IMR-90 (cell line): ENCODE results near the gene NOL9. TPM values are rescaled to one million over a fixed set of nuclear protein-coding genes. Genes with fewer than 3 reads are reported as not detected.

ENCODE experiments used
- ATAC-seq: fragments of 200-7000 bp; cut with Tn5 transposase; 2 replicates; pipeline ENCODE4 v1.9.1; 2020; ENCODE audit warnings: low read depth, mild to moderate bottlenecking, moderate library complexity
- BruUV-seq: library from RNA; stranded (reverse); fragments of 400-500 nt; replicated peaks from 2 replicates; lab custom pipeline; 2021; lab: Mats Ljungman, UMichigan
- CTCF ChIA-PET: fragments of 300-600 bp; formaldehyde crosslinking; extraction: SDS; loops from one replicate; lab custom pipeline; 2021; ENCODE audit warnings: antibody characterized with exemption; lab: Yijun Ruan, JAX
- POLR2A ChIA-PET: fragments of 300-600 bp; sonication (Branson Sonifier 250); formaldehyde crosslinking; loops from one replicate; lab custom pipeline; 2022; ENCODE audit warnings: antibody characterized with exemption; ENCODE audit not compliant: unreplicated experiment; lab: Charles Lee
- DNase-seq: peaks from one replicate; pipeline ENCODE4 v3.0.0; 2013
- H2AFZ ChIP-seq: replicated peaks from 2 replicates; pipeline ENCODE3; 2013; ENCODE audit warnings: low read length, mild to moderate bottlenecking; ENCODE audit not compliant: poor library complexity
- H2AK5ac ChIP-seq: 2 replicates; pipeline ENCODE4 v1.6.1; 2013; ENCODE audit warnings: low read depth, low read length, inconsistent platforms
- H2AK9ac ChIP-seq: replicated peaks from 2 replicates; pipeline ENCODE3; 2013; ENCODE audit warnings: mild to moderate bottlenecking, low read depth, low read length, moderate library complexity; ENCODE audit not compliant: poor library complexity
- H2BK120ac ChIP-seq: 2 replicates; pipeline ENCODE4 v1.6.1; 2013; ENCODE audit warnings: low read depth, low read length, inconsistent platforms
- H2BK15ac ChIP-seq: 3 replicates; pipeline ENCODE4 v1.6.1; 2013; ENCODE audit warnings: low read depth, low read length, inconsistent platforms
- H2BK20ac ChIP-seq: 2 replicates; pipeline ENCODE4 v1.6.1; 2013; ENCODE audit warnings: low read depth, mild to moderate bottlenecking, inconsistent platforms, low read length, moderate library complexity
- H2BK5ac ChIP-seq: 2 replicates; pipeline ENCODE4 v1.6.1; 2013; ENCODE audit warnings: mild to moderate bottlenecking, low read depth, low read length, inconsistent platforms; ENCODE audit not compliant: poor library complexity, severe bottlenecking
- H3K14ac ChIP-seq: replicated peaks from 2 replicates; pipeline ENCODE4 v1.6.1; 2013; ENCODE audit warnings: low read depth, low read length, inconsistent platforms
- H3K18ac ChIP-seq: 2 replicates; pipeline ENCODE4 v1.6.1; 2013; ENCODE audit warnings: low read depth, low read length, control low read depth
- H3K23ac ChIP-seq: 2 replicates; pipeline ENCODE4 v1.6.1; 2013; ENCODE audit warnings: low read depth, low read length, inconsistent platforms
- H3K27ac ChIP-seq: 2 replicates; pipeline ENCODE4 v1.5.1; 2013; ENCODE audit warnings: mild to moderate bottlenecking, control low read depth, low read length; ENCODE audit not compliant: insufficient read depth
- H3K27me3 ChIP-seq: 2 replicates; pipeline ENCODE4 v1.6.1; 2013; ENCODE audit warnings: low read length; ENCODE audit not compliant: control insufficient read depth, insufficient read depth
- H3K36me3 ChIP-seq: 2 replicates; pipeline ENCODE4 v1.6.1; 2013; ENCODE audit warnings: low read length, mixed read lengths; ENCODE audit not compliant: control insufficient read depth, insufficient read depth
- H3K4ac ChIP-seq: 2 replicates; pipeline ENCODE4 v1.6.1; 2013; ENCODE audit warnings: low read depth, low read length, inconsistent platforms
- H3K4me1 ChIP-seq: 2 replicates; pipeline ENCODE4 v1.6.1; 2013; ENCODE audit warnings: low read length, mixed read lengths; ENCODE audit not compliant: control insufficient read depth, insufficient read depth
- H3K4me2 ChIP-seq: 2 replicates; pipeline ENCODE4 v1.6.1; 2013; ENCODE audit warnings: low read depth, mild to moderate bottlenecking, control low read depth, low read length, moderate library complexity
- H3K4me3 ChIP-seq: 2 replicates; pipeline ENCODE4 v1.5.1; 2013; ENCODE audit warnings: low read depth, mild to moderate bottlenecking, control low read depth, low read length, moderate library complexity; ENCODE audit not compliant: insufficient read depth
- H3K56ac ChIP-seq: 2 replicates; pipeline ENCODE4 v1.6.1; 2013; ENCODE audit warnings: low read length, inconsistent platforms; ENCODE audit not compliant: insufficient read depth; ENCODE audit errors: extremely low read depth
- H3K79me1 ChIP-seq, 2 experiments: 2 replicates each; pipeline ENCODE4 v1.6.1; 2013; ENCODE audit warnings: low read length in 2 of 2, inconsistent platforms in 1 of 2, low read depth in 1 of 2
- H3K9ac ChIP-seq: 2 replicates; pipeline ENCODE4 v1.6.1; 2013; ENCODE audit warnings: low read depth, low read length, control low read depth
- H3K9me1 ChIP-seq: 2 replicates; pipeline ENCODE4 v1.6.1; 2013; ENCODE audit warnings: low read length, inconsistent platforms; ENCODE audit not compliant: insufficient read depth
- H3K9me3 ChIP-seq: 2 replicates; pipeline ENCODE4 v1.6.1; 2013; ENCODE audit warnings: low read length; ENCODE audit not compliant: control insufficient read depth, insufficient read depth
- H4K20me1 ChIP-seq: 2 replicates; pipeline ENCODE4 v1.6.1; 2013; ENCODE audit warnings: low read length, inconsistent platforms; ENCODE audit not compliant: insufficient read depth
- H4K5ac ChIP-seq: 2 replicates; pipeline ENCODE4 v1.6.1; 2013; ENCODE audit warnings: mild to moderate bottlenecking, low read depth, low read length, control low read depth
- H4K8ac ChIP-seq, 2 experiments: 2 replicates each; pipeline ENCODE4 v1.6.1; 2013; ENCODE audit warnings: low read depth in 2 of 2, low read length in 2 of 2, control low read depth in 1 of 2, inconsistent platforms in 1 of 2
- H4K91ac ChIP-seq: 2 replicates; pipeline ENCODE4 v1.6.1; 2013; ENCODE audit warnings: low read depth, low read length, inconsistent platforms; ENCODE audit not compliant: insufficient read depth
- BHLHE40 ChIP-seq: fragments of 150-350 bp; IDR thresholded peaks from 2 replicates; pipeline ENCODE4 v1.6.1; 2016; ENCODE audit warnings: mild to moderate bottlenecking, low read depth, low read length
- CEBPB ChIP-seq: IDR thresholded peaks from 2 replicates; pipeline ENCODE4 v1.6.1; 2012; ENCODE audit warnings: low read depth, low read length, improper control_type of control experiment
- CHD1 ChIP-seq: IDR thresholded peaks from 2 replicates; pipeline ENCODE4 v1.6.1; 2012; ENCODE audit warnings: low read depth, low read length, improper control_type of control experiment
- FOS ChIP-seq: fragments of 150-350 bp; IDR thresholded peaks from 2 replicates; pipeline ENCODE4 v1.6.1; 2016; ENCODE audit warnings: low read depth, low read length
- MAFK ChIP-seq: IDR thresholded peaks from 2 replicates; pipeline ENCODE4 v1.6.1; 2012; ENCODE audit warnings: low read depth, low read length, improper control_type of control experiment
- MAZ ChIP-seq: IDR thresholded peaks from 2 replicates; pipeline ENCODE4 v1.6.1; 2012; ENCODE audit warnings: low read depth, mild to moderate bottlenecking, low read length, improper control_type of control experiment, moderate library complexity, borderline replicate concordance
- MXI1 ChIP-seq: IDR thresholded peaks from 2 replicates; pipeline ENCODE4 v1.6.1; 2012; ENCODE audit warnings: low read depth, mild to moderate bottlenecking, low read length, moderate library complexity, borderline replicate concordance
- NFE2L2 ChIP-seq: fragments of 150-350 bp; IDR thresholded peaks from 2 replicates; pipeline ENCODE4 v1.6.1; 2016; ENCODE audit warnings: low read depth, mild to moderate bottlenecking, low read length
- POLR2A ChIP-seq: IDR thresholded peaks from 2 replicates; pipeline ENCODE4 v1.6.1; 2012; ENCODE audit warnings: mild to moderate bottlenecking, low read depth, low read length
- RAD21 ChIP-seq: IDR thresholded peaks from 2 replicates; pipeline ENCODE4 v1.6.1; 2012; ENCODE audit warnings: low read length, improper control_type of control experiment
- RCOR1 ChIP-seq: IDR thresholded peaks from 2 replicates; pipeline ENCODE4 v1.6.1; 2012; ENCODE audit warnings: mild to moderate bottlenecking, low read length, improper control_type of control experiment; ENCODE audit not compliant: insufficient replicate concordance
- RFX5 ChIP-seq: IDR thresholded peaks from 2 replicates; pipeline ENCODE4 v1.8.0; 2012; ENCODE audit warnings: low read depth, mild to moderate bottlenecking, low read length, moderate library complexity
- SMC3 ChIP-seq: fragments of 150-350 bp; IDR thresholded peaks from 2 replicates; pipeline ENCODE4 v1.6.1; 2016; ENCODE audit warnings: low read depth, mild to moderate bottlenecking, antibody characterized with exemption, low read length, moderate library complexity
- WGBS, 2 experiments: methylation state at CpG; one replicate each; pipeline versions ENCODE4 v1.1.5 to v1.1.7; 2013; ENCODE audit warnings: missing lambda C conversion rate in 2 of 2; ENCODE audit not compliant: insufficient read length in 1 of 2; ENCODE audit errors: extremely low coverage in 2 of 2; 5-methylcytosine and 5-hydroxymethylcytosine counted together
- dilution Hi-C: fragments of 300-500 bp; cut with HindIII; formaldehyde crosslinking; loops from one replicate; pipeline ENCODE4 v1.14.3; 2018; ENCODE audit warnings: low sequenced_read_pairs; ENCODE audit not compliant: unreplicated experiment
- in situ Hi-C: fragments of 300-500 bp; cut with MboI; formaldehyde crosslinking; loops from 3 replicates; pipeline ENCODE4 v1.14.3; 2019; ENCODE audit warnings: low sequenced_read_pairs, inconsistent platforms, mixed read lengths
- intact Hi-C: fragments of 100-400 bp; cut with micrococcal nuclease; formaldehyde crosslinking; loops from 2 replicates; pipeline ENCODE4 v1.10.0; 2022
- polyA plus RNA-seq, 3 experiments: library from polyadenylated mRNA; depleted of rRNA; stranded (reverse); fragments of >200 nt; gene quantifications; 2 replicates each; pipeline ENCODE4 v1.2.3, GENCODE V29; 2012; ENCODE audit warnings: low replicate concordance in 1 of 3
- total RNA-seq: library from RNA; depleted of rRNA; stranded (reverse); fragments of >200 nt; gene quantifications from 2 replicates; pipeline ENCODE4 v1.2.3, GENCODE V29; 2012
- TF ChIP-seq, protein P1 (sequence below): fragments of 150-350 bp; IDR thresholded peaks from 2 replicates; pipeline ENCODE4 v1.6.1; 2017; ENCODE audit warnings: mild to moderate bottlenecking, antibody characterized with exemption, low read length, low read depth
- TF ChIP-seq, protein P2 (sequence below): conservative IDR thresholded peaks from 2 replicates; pipeline ENCODE4 v1.5.1; 2012; ENCODE audit warnings: mild to moderate bottlenecking, low read depth, low read length, improper control_type of control experiment
- TF ChIP-seq, protein P3 (sequence below): fragments of 150-350 bp; IDR thresholded peaks from 2 replicates; pipeline ENCODE4 v1.6.1; 2016; ENCODE audit warnings: low read depth, mild to moderate bottlenecking, low read length, moderate library complexity, borderline replicate concordance

The NOL9 gene
- total and polyA plus RNA-seq, 2 of the 4 experiments (the other 2 are of a cell fraction), result 13.0 to 19.2 TPM

DNA sequence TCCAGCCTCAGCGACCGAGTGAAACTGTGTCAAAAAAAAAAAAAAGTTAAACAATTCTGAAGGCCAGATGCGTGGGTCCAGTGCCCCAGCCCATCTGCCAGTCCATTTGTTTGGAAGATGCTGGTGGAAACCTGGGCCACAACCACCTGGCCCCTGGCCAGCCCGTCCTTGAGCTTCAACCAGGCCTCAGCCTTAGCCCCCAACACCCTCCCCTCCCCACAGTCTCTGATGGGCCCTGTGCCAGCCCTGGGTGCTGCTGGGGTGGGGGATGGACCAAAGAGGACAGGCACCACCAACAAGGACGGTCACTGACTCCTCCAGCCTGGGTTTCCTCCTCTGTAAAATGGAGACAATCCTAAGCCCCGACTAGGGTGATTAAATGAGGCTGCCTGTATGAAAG, 43.3 kb downstream of the NOL9 start:
- peaks cover 4% of the 10 kb centered on the region; the same call in 1 of the 2 replicates for H3K27me3 ChIP-seq
- no peak overlapping the region for H2BK120ac ChIP-seq
- no peak overlapping the region for H3K56ac ChIP-seq
- intact Hi-C loops, result no loop called here
- H3K4me3 ChIP-seq, result no peak overlapping the region
- no peak overlapping the region for H3K9ac ChIP-seq
- POLR2A ChIA-PET, result no interaction called here
- in situ Hi-C loops, result no loop called here
- no peak overlapping the region for H2AFZ ChIP-seq
- H4K20me1 ChIP-seq, result no peaks in the 10 kb centered on the region
- H3K4me2 ChIP-seq, result no peak overlapping the region
- no peak overlapping the region for H2AK9ac ChIP-seq
- CTCF ChIA-PET, result no interaction called here
- no peak overlapping the region for H2BK15ac ChIP-seq
- H3K4ac ChIP-seq, result no peak overlapping the region
- H3K9me3 ChIP-seq, result no peaks in the 10 kb centered on the region
- no peak overlapping the region for H3K23ac ChIP-seq
- H2BK20ac ChIP-seq, result no peak overlapping the region
- no peak overlapping the region for H4K91ac ChIP-seq
- H4K8ac ChIP-seq, result no peak overlapping the region
- no peaks in the 10 kb centered on the region for H3K79me1 ChIP-seq
- DNase-seq (no peak), ATAC-seq (no peak)
- H3K14ac ChIP-seq, result no peak overlapping the region
- dilution Hi-C loops, result no loop called here
- no peak overlapping the region for H2AK5ac ChIP-seq
- H3K27ac ChIP-seq, result no peak overlapping the region
- no peak for TF ChIP-seq MXI1
- TF ChIP-seq, protein P1, sequence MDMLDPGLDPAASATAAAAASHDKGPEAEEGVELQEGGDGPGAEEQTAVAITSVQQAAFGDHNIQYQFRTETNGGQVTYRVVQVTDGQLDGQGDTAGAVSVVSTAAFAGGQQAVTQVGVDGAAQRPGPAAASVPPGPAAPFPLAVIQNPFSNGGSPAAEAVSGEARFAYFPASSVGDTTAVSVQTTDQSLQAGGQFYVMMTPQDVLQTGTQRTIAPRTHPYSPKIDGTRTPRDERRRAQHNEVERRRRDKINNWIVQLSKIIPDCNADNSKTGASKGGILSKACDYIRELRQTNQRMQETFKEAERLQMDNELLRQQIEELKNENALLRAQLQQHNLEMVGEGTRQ, result no peak
- TF ChIP-seq MAZ, result no peak
- no peak for TF ChIP-seq MAFK
- no peak for TF ChIP-seq BHLHE40
- no peak for TF ChIP-seq FOS
- TF ChIP-seq SMC3, result no peak
- no peak for TF ChIP-seq RAD21
- TF ChIP-seq NFE2L2, result no peak
- no peak for TF ChIP-seq RFX5
- no peak for TF ChIP-seq CHD1
- TF ChIP-seq RCOR1, result no peak
- TF ChIP-seq, protein P2, sequence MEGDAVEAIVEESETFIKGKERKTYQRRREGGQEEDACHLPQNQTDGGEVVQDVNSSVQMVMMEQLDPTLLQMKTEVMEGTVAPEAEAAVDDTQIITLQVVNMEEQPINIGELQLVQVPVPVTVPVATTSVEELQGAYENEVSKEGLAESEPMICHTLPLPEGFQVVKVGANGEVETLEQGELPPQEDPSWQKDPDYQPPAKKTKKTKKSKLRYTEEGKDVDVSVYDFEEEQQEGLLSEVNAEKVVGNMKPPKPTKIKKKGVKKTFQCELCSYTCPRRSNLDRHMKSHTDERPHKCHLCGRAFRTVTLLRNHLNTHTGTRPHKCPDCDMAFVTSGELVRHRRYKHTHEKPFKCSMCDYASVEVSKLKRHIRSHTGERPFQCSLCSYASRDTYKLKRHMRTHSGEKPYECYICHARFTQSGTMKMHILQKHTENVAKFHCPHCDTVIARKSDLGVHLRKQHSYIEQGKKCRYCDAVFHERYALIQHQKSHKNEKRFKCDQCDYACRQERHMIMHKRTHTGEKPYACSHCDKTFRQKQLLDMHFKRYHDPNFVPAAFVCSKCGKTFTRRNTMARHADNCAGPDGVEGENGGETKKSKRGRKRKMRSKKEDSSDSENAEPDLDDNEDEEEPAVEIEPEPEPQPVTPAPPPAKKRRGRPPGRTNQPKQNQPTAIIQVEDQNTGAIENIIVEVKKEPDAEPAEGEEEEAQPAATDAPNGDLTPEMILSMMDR, result no peak
- TF ChIP-seq, protein P3, sequence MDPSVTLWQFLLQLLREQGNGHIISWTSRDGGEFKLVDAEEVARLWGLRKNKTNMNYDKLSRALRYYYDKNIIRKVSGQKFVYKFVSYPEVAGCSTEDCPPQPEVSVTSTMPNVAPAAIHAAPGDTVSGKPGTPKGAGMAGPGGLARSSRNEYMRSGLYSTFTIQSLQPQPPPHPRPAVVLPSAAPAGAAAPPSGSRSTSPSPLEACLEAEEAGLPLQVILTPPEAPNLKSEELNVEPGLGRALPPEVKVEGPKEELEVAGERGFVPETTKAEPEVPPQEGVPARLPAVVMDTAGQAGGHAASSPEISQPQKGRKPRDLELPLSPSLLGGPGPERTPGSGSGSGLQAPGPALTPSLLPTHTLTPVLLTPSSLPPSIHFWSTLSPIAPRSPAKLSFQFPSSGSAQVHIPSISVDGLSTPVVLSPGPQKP, result no peak
- TF ChIP-seq CEBPB, result no peak
- no peak for TF ChIP-seq POLR2A
- peaks cover 2% of the 10 kb centered on the region; the same call in 1 of the 2 replicates for H3K4me1 ChIP-seq
- H3K36me3 ChIP-seq, result no peaks in the 10 kb centered on the region
- no CpG with 5 or more reads among the region's 6 CpGs for WGBS, 2 experiments
- no peak overlapping the region for H3K18ac ChIP-seq
- H3K9me1 ChIP-seq, result peaks cover 5% of the 10 kb centered on the region; the same call in 1 of the 2 replicates
- BruUV-seq, result no TSS peak
- no peak overlapping the region for H4K5ac ChIP-seq
- no peak overlapping the region for H2BK5ac ChIP-seq
